ENCODE data around the gene SBF2.
A peak's percentile ranks its signal among the peaks of the same experiment; 100 is the strongest.
"Not testable (repeated sequence)": the region's sequence is repeated elsewhere in the genome, so short reads cannot be mapped to it uniquely, and the experiment has no call there.

The SBF2 gene

GRCh38 chr11:10162222-10162621 lies 131.8 kb downstream of the SBF2 start:
- no peak for DNase-seq

GRCh38 chr11:10160350-10160749 lies 133.7 kb downstream of the SBF2 start:
- no peak for DNase-seq

DNA sequence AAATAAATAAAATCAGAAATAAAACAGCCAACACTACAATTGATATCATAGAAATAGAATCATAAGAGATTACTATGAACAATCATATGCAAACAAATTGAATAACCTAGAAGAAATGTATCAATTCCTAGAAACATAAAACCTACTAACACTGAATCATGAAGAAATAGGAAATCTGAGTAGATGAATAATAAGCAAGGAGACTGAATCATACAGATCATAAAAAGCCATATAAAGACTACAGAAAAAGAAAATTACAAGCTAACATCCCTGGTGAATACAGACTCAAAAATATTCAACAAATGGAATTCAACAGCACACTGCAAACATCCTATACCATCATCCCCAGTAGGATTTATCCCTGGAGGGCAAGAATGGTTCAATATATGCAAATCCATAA lies 135.6 kb downstream of the SBF2 start:
- DNase-seq = no peak

- DNase-seq = peak; percentile 99
Measured at GRCh38 chr11:10155793-10156490, 138.1 kb downstream of the SBF2 start.

GRCh38 chr11:10150800-10151199 lies 143.2 kb downstream of the SBF2 start:
- DNase-seq = no peak

DNA sequence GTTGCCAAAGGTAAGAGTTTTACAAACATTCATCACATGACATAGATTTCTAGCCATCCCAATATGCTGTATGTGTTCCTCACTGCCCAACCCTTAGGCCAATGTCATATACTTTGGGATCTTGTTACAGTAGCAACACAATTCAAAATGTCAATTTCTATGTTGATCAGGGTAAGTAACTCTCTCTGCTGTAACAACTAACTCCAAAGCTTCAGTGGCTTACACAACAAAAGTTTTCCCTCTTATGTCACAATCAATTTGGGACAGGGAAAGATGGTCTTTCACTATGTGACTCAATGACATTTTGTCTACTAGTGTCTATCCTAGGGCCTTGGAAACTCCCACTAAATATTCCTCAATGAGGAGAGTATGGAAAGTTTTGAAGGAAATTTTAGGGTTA lies 144.5 kb downstream of the SBF2 start:
- no peak for DNase-seq

GRCh38 chr11:10147195-10147594 lies 146.8 kb downstream of the SBF2 start:
- no peak for DNase-seq

DNA sequence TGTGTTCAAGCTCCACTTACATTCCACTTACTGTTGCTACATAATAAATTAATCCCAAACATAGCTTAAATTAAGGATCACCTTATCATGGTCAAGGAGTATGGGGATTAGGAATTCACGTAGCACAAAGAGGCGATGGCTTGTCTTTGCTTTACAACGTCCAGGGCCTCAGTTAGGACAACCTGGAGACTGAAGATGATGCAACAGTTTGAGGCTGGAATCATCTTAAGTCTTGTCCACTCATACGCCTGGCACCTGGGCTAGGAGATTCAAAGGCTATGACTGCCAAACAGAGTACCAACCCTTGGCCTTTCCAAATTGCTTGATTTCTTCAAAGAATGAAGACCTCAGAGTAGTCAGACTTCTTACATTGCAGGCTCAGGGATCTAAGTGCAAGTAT lies 149.1 kb downstream of the SBF2 start:
- no peak for DNase-seq

- no peak for DNase-seq
Measured at GRCh38 chr11:10139656-10140055, 154.4 kb downstream of the SBF2 start.

DNA sequence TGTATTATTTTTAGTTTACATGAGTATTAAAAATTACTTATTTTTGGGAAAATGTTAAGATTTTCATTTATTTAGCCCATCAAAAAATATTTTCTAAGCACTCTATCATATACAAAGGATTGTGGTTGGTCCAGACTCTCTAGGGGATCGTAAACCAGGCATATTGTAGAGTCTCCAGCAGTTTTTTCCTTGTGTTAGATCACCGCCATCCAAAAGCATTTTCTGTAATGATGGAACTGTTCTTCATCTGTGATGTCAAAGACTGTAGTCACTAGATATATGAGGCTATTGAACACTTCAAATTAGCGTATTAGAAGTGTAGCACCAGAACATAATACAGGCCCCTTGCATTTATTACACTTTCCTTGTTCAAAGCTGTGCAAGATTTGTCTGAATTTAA lies 154.9 kb downstream of the SBF2 start:
- no peak for DNase-seq

DNA sequence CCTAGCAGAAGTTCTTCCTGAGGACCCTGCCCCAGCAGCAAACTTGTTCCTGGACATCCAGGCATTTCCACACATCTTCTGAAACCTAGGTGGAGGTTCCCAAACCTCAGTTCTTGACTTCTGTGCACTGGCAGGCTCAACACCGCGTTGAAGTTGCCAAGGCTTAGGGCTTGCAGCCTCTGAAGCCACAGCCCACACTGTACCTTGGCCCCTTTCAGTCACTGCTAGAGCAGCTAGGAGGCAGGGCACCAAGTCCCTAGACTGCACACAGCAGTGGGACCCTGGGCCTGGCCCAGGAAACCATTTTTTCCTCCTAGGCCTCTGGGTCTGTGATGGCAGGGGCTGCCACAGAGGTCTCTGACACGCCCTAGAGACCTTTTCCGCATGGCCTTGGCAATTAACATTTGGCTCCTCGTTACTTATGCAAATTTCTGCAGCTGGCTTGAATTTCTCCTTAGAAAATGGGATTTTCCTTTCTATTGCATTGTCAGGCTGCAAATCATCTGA lies 159.0 kb downstream of the SBF2 start:
- no peak for DNase-seq

DNA sequence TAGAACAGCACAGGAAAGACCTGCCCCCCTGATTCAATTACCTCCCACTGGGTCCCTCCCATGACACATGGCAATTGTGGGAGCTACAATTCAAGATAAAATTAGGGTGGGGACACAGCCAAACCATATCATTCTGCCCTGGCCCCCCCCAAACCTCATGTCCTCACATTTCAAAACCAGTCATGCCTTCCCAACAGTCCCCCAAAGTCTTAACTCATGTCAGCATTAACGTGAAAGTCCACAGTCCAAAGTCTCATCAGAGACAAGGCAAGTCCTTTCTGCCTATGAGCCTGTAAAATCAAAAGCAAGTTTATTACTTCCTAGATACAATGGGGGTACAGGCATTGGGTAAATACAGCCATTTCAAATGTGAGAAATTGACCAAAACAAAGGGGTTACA lies 159.8 kb downstream of the SBF2 start:
- not testable (repeated sequence) for DNase-seq

DNA sequence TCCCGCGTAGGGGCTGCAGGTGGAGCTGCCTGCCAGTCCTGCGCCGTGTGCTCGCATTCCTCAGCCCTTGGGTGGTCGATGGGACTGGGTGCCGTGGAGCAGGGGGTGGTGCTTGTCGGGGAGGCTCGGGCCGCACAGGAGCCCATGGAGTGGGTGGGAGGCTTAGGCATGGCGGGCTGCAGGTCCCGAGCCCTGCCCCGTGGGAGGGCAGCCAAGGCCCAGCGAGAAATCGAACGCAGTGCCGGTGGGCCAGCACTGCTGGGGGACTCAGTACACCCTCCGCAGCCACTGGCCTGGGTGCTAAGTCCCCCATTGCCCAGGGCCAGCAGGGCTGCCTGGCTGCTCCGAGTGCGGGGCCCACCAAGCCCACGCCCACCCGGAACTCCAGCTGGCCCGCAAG lies 160.8 kb downstream of the SBF2 start:
- DNase-seq = not testable (repeated sequence)

DNA sequence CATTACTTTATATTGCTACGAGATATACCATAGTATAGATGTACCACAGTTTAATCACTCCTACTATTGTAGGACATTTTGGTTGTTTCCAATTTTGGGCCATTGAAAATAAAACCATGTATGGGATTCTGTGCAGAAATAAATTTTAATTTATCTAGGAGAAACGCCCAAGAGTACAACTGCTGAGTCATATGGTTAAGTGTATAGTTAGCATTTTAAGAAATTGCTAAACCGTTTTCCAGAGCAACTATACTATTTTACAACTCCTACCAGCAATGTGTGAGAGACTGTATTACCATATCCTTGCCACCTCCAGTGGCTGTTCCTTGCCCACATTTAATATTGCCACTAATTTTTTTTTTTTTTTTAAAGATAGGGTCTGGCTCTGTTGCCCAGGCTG lies 163.1 kb downstream of the SBF2 start:
- no peak for DNase-seq

GRCh38 chr11:10129184-10129583 lies 164.8 kb downstream of the SBF2 start:
- DNase-seq = not testable (repeated sequence)

GRCh38 chr11:10125522-10126133 lies 168.4 kb downstream of the SBF2 start:
- DNase-seq = no peak

GRCh38 chr11:10122326-10123197 lies 171.5 kb downstream of the SBF2 start:
- peak; percentile 18 for DNase-seq

GRCh38 chr11:10118865-10119264 lies 175.2 kb downstream of the SBF2 start:
- no peak for DNase-seq

GRCh38 chr11:10117709-10118351 lies 176.2 kb downstream of the SBF2 start:
- DNase-seq = no peak

GRCh38 chr11:10116588-10116987 lies 177.4 kb downstream of the SBF2 start:
- DNase-seq = no peak

- DNase-seq = no peak
Measured at GRCh38 chr11:10114593-10115404, 179.2 kb downstream of the SBF2 start.

- no peak for DNase-seq
Measured at GRCh38 chr11:10113852-10114251, 180.2 kb downstream of the SBF2 start.
